SKM-1 treated with dmso at 0.1 percent for 144 hours (cell line): ENCODE measurements around the gene CIDEA.

Experiments
- DNase-seq: peaks from one replicate; lab custom pipeline; 2025; ENCODE audit not compliant: unreplicated experiment; lab: John Stamatoyannopoulos, UW

The CIDEA gene

GRCh38 chr18:12296087-12296403 lies 41.9 kb downstream of the CIDEA start:
- no peak for DNase-seq

- DNase-seq = no peak
Measured at GRCh38 chr18:12296457-12296856, 42.3 kb downstream of the CIDEA start.

GRCh38 chr18:12299862-12300261 lies 45.7 kb downstream of the CIDEA start:
- DNase-seq = no peak

GRCh38 chr18:12301263-12302005 lies 47.3 kb downstream of the CIDEA start:
- no peak for DNase-seq

GRCh38 chr18:12302391-12303147 lies 48.4 kb downstream of the CIDEA start:
- no peak for DNase-seq

- no peak for DNase-seq
Measured at GRCh38 chr18:12304351-12305210, 50.4 kb downstream of the CIDEA start.

- DNase-seq = no peak
Measured at GRCh38 chr18:12305211-12305610, 51.0 kb downstream of the CIDEA start.

- no peak for DNase-seq
Measured at GRCh38 chr18:12305930-12306629, 51.9 kb downstream of the CIDEA start.

GRCh38 chr18:12306752-12307700 lies 52.9 kb downstream of the CIDEA start:
- no peak for DNase-seq

GRCh38 chr18:12307701-12308385 lies 53.7 kb downstream of the CIDEA start, which contains the start of gene TUBB6:
TSS of gene TUBB6 (plus strand) at chr18:12308241. CDS start at chr18:12308293, 52 bp downstream.
- DNase-seq = peak; percentile 56

- DNase-seq = peak; percentile 56
Measured at GRCh38 chr18:12308386-12309100, 54.4 kb downstream of the CIDEA start.

GRCh38 chr18:12309683-12310198 lies 55.6 kb downstream of the CIDEA start:
- no peak for DNase-seq

- DNase-seq = no peak
Measured at GRCh38 chr18:12310762-12311161, 56.6 kb downstream of the CIDEA start.

GRCh38 chr18:12312976-12313375 lies 58.8 kb downstream of the CIDEA start:
- DNase-seq = no peak

GRCh38 chr18:12313530-12314245 lies 59.5 kb downstream of the CIDEA start:
- no peak for DNase-seq

- no peak for DNase-seq
Measured at GRCh38 chr18:12314591-12315305, 60.6 kb downstream of the CIDEA start.

GRCh38 chr18:12315490-12315889 lies 61.3 kb downstream of the CIDEA start:
- DNase-seq = no peak
